Vagina (tissue), 2 donors: ENCODE data around the gene YIF1A. TPM values are rescaled to one million over a fixed set of nuclear protein-coding genes. Genes with fewer than 3 reads are reported as not detected.
A peak's percentile ranks its signal among the peaks of the same experiment; 100 is the strongest.

Experiments
- DNase-seq, 2 donors: peaks; one replicate each; pipeline ENCODE4 v3.0.0-alpha.2; 2017; ENCODE audit errors: extremely low spot score in 2 of 2
- H3K27ac ChIP-seq: fragments of 200-600 bp; sonication (generic); one replicate; pipeline ENCODE4 v1.5.1; 2019
- H3K27me3 ChIP-seq: fragments of 200-600 bp; sonication (generic); one replicate; pipeline ENCODE4 v1.5.1; 2019
- H3K36me3 ChIP-seq, 2 donors: fragments of 200-600 bp; sonication (generic); one replicate each; pipeline ENCODE4 v1.5.1; 2017 to 2019
- H3K4me1 ChIP-seq: fragments of 200-600 bp; sonication (generic); one replicate; pipeline ENCODE4 v1.5.1; 2019
- H3K4me3 ChIP-seq, 2 donors: fragments of 200-600 bp; sonication (generic); 1 replicate in 1 of 2; 2 replicates in 1 of 2; pipeline ENCODE4 v1.5.1; 2016 to 2019
- H3K9me3 ChIP-seq: fragments of 200-600 bp; sonication (generic); one replicate; pipeline ENCODE4 v1.5.1; 2019
- CTCF ChIP-seq, 3 experiments: fragments of 450-650 bp in 2 of 3; fragments of 200-600 bp in 1 of 3; sonication (generic) in 1 of 3; IDR thresholded peaks; one replicate each; pipeline ENCODE4 v1.5.1; 2017 to 2019; ENCODE audit warnings: antibody characterized with exemption in 3 of 3, mild to moderate bottlenecking in 2 of 3, moderate library complexity in 2 of 3
- POLR2A ChIP-seq, 2 donors: fragments of 450-650 bp; IDR thresholded peaks; one replicate each; pipeline ENCODE4 v1.6.1; 2017; ENCODE audit warnings: antibody characterized with exemption in 2 of 2, mild to moderate bottlenecking in 2 of 2, moderate library complexity in 2 of 2
- POLR2AphosphoS5 ChIP-seq, 2 donors: sonication (generic); formaldehyde crosslinking; IDR thresholded peaks; one replicate each; pipeline ENCODE4 v1.9.0; 2017; ENCODE audit warnings: antibody characterized with exemption in 2 of 2, mild to moderate bottlenecking in 2 of 2, low read depth in 1 of 2; ENCODE audit not compliant: insufficient read depth in 1 of 2
- intact Hi-C: fragments of 100-400 bp; cut with DNase I; formaldehyde crosslinking; loops from one replicate; pipeline ENCODE4 v1.15.1; 2023
- total RNA-seq: library from RNA; depleted of rRNA; stranded (reverse); fragments of >200 nt; gene quantifications from one replicate; pipeline ENCODE4 v1.2.3, GENCODE V29; 2016

YIF1A gene
- total RNA-seq, 1 donor from 2014 or later, result 130 TPM

- no peak overlapping the region for H3K4me3 ChIP-seq
- peak overlapping the region; percentile 93 for H3K27ac ChIP-seq
- H3K36me3 ChIP-seq, result no peaks in the 10 kb centered on the region
- TF ChIP-seq POLR2A (IDR thresholded peaks at IDR 0.05) (no peak), CTCF (IDR thresholded peaks at IDR 0.05) (no peak)
- no peaks in the 10 kb centered on the region for H3K27me3 ChIP-seq
- intact Hi-C loops, result loop anchor here (2.0 to 5.0 kb wide), 2 partner anchors 15 to 60 kb away; no protein-coding TSS in a partner anchor
- DNase-seq, result no peak
- H3K4me1 ChIP-seq, result peaks cover 52% of the 10 kb centered on the region
- H3K9me3 ChIP-seq, result no peaks in the 10 kb centered on the region
Measured at GRCh38 chr11:66327171-66328030, 38.5 kb upstream of the YIF1A start.

- no peaks in the 10 kb centered on the region for H3K36me3 ChIP-seq
- no peak for TF ChIP-seq CTCF (IDR thresholded peaks at IDR 0.05)
- TF ChIP-seq POLR2A (IDR thresholded peaks at IDR 0.05), result no peak
- peak in 1 of 2 donors; percentile 77 for TF ChIP-seq POLR2AphosphoS5 (IDR thresholded peaks at IDR 0.05; ENCODE audit: insufficient read depth in 1 of 2, low read depth in 1 of 2)
- H3K27me3 ChIP-seq, result no peaks in the 10 kb centered on the region
- peak overlapping the region; percentile 93 for H3K27ac ChIP-seq
- no peaks in the 10 kb centered on the region for H3K9me3 ChIP-seq
- H3K4me3 ChIP-seq, result peak overlapping the region in 1 of 2 donors; percentile 1
- intact Hi-C loops, result loop anchor here (5.0 kb wide), 1 partner anchor 61 kb away; no protein-coding TSS in a partner anchor
- DNase-seq, result no peak
- peaks cover 61% of the 10 kb centered on the region for H3K4me1 ChIP-seq
Measured at GRCh38 chr11:66326261-66327111, 37.5 kb upstream of the YIF1A start.

- Histone ChIP-seq H3K4me3 (no peak overlapping the region), H3K9me3 (no peaks in the 10 kb centered on the region), H3K36me3 (no peaks in the 10 kb centered on the region), H3K27me3 (no peaks in the 10 kb centered on the region), H3K4me1 (peaks cover 61% of the 10 kb centered on the region), H3K27ac (peak overlapping the region; percentile 93)
- intact Hi-C loops, result loop anchor here (5.0 kb wide), 1 partner anchor 62 kb away; no protein-coding TSS in a partner anchor
- DNase-seq, result no peak
- TF ChIP-seq CTCF (IDR thresholded peaks at IDR 0.05) (no peak), POLR2A (IDR thresholded peaks at IDR 0.05) (no peak), POLR2AphosphoS5 (IDR thresholded peaks at IDR 0.05; ENCODE audit: insufficient read depth in 1 of 2, low read depth in 1 of 2) (no peak)
Measured at GRCh38 chr11:66325263-66325671, 36.3 kb upstream of the YIF1A start.

- no peaks in the 10 kb centered on the region for H3K36me3 ChIP-seq
- TF ChIP-seq POLR2A (IDR thresholded peaks at IDR 0.05) (no peak), POLR2AphosphoS5 (IDR thresholded peaks at IDR 0.05; ENCODE audit: insufficient read depth in 1 of 2, low read depth in 1 of 2) (peak in 1 of 2 donors; percentile 37)
- no peaks in the 10 kb centered on the region for H3K27me3 ChIP-seq
- intact Hi-C loops, result loop anchor here (5.0 kb wide), 1 partner anchor 63 kb away; no protein-coding TSS in a partner anchor
- peaks cover 61% of the 10 kb centered on the region for H3K4me1 ChIP-seq
- no peak overlapping the region for H3K4me3 ChIP-seq
- DNase-seq, result no peak
- H3K9me3 ChIP-seq, result no peaks in the 10 kb centered on the region
- H3K27ac ChIP-seq, result peak overlapping the region; percentile 93
Measured at GRCh38 chr11:66324664-66325063, 35.7 kb upstream of the YIF1A start.

GRCh38 chr11:66323684-66324083, 34.7 kb upstream of the YIF1A start:
- Histone ChIP-seq H3K4me1 (peaks cover 67% of the 10 kb centered on the region), H3K36me3 (no peaks in the 10 kb centered on the region), H3K4me3 (no peak overlapping the region), H3K9me3 (no peaks in the 10 kb centered on the region), H3K27me3 (no peaks in the 10 kb centered on the region), H3K27ac (no peak overlapping the region)
- no peak for TF ChIP-seq CTCF (IDR thresholded peaks at IDR 0.05)
- no peak for TF ChIP-seq POLR2AphosphoS5 (IDR thresholded peaks at IDR 0.05; ENCODE audit: insufficient read depth in 1 of 2, low read depth in 1 of 2)
- no peak for TF ChIP-seq POLR2A (IDR thresholded peaks at IDR 0.05)
- intact Hi-C loops, result no loop called here
- DNase-seq, result no peak
